Adipose tissue (tissue), 3 donors: ENCODE results near the gene MESP2. TPM values are rescaled to one million over a fixed set of nuclear protein-coding genes. Genes with fewer than 3 reads are reported as not detected.

ENCODE experiments used
- H3K27ac ChIP-seq: one replicate; pipeline ENCODE4 v1.5.1; 2013; ENCODE audit warnings: low read depth, low read length
- WGBS, 3 donors: extraction: QIAGEN DNeasy Blood & Tissue Kit; methylation state at CpG; one replicate each; pipeline ENCODE4 v1.1.7; 2013; 5-methylcytosine and 5-hydroxymethylcytosine counted together
- polyA plus RNA-seq, 3 donors: library from polyadenylated mRNA; stranded (reverse); fragments of 200-250 nt; gene quantifications; one replicate each; pipeline ENCODE4 v1.2.3, GENCODE V29; 2013
- donor health status: healthy with polysubstance abuse.
- donor health status: Bipolar disorder and iron deficiency.
- donor health status: healthy.

Gene MESP2, protein sequence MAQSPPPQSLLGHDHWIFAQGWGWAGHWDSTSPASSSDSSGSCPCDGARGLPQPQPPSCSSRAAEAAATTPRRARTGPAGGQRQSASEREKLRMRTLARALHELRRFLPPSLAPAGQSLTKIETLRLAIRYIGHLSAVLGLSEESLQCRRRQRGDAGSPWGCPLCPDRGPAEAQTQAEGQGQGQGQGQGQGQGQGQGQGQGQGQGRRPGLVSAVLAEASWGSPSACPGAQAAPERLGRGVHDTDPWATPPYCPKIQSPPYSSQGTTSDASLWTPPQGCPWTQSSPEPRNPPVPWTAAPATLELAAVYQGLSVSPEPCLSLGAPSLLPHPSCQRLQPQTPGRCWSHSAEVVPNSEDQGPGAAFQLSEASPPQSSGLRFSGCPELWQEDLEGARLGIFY
- polyA plus RNA-seq: 1 to 10 TPM in 1 of 3 donors, under 1 TPM in 2; 0.21 to 1.5 (median 0.39) TPM

DNA sequence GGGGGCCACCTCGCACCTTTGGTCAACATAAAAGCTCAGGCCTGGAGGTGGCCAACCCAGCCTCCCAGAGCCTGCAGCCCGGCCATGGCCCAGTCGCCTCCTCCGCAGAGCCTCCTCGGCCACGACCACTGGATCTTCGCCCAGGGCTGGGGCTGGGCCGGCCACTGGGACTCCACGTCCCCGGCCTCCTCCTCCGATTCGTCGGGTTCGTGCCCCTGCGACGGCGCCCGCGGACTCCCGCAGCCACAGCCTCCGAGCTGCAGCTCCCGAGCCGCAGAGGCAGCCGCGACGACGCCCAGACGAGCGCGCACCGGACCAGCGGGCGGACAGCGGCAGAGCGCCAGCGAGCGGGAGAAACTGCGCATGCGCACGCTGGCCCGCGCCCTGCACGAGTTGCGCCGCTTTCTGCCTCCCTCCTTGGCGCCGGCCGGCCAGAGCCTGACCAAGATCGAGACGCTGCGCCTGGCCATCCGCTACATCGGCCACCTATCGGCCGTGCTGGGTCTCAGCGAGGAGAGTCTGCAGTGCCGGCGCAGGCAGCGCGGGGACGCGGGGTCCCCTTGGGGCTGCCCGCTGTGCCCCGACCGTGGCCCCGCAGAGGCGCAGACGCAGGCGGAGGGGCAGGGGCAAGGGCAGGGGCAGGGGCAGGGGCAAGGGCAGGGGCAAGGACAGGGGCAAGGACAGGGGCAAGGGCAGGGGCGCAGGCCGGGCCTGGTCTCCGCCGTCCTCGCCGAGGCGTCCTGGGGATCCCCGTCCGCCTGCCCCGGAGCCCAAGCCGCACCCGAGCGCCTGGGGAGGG is at the start of gene MESP2:
Gene MESP2 (plus strand): TSS at position 59 of the 799 bp plus-strand sequence. CDS start 26 bp downstream, at position 85.
- WGBS, 3 donors: 3 to 8% (median 3%) methylated on average over 57 to 82 of the region's 82 CpGs
- no peak within 1 kb of the TSS for H3K27ac ChIP-seq

DNA sequence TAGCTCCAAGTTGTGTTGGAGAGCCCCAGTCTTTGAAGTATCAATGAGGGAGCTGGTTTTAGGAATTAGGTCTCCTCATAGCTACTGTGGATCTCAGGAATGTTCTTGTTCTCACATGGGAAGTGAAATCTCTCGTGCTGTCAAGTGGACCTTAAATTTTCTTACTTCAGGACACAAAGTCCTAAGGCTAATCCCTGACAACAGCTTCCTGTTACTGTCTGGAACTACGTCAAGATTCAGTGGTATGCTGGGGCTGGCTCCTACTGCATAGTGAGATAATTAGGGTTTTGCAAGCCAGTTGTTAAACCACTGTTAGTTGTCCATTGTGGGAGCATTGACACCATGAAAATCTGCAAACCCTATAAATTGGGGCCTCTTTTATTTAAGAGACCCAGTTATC is 47.9 kb upstream of the MESP2 start:
- no peak overlapping the region for H3K27ac ChIP-seq
- WGBS, 3 donors: 27 to 72% (median 39%) methylated on average over 2 of the region's 2 CpGs

- WGBS, 3 donors: 91 to 100% (median 95%) methylated on average over 5 of the region's 5 CpGs
- H3K27ac ChIP-seq: no peak overlapping the region
Measured at GRCh38 chr15:89731275-89731674, 44.9 kb upstream of the MESP2 start.

DNA sequence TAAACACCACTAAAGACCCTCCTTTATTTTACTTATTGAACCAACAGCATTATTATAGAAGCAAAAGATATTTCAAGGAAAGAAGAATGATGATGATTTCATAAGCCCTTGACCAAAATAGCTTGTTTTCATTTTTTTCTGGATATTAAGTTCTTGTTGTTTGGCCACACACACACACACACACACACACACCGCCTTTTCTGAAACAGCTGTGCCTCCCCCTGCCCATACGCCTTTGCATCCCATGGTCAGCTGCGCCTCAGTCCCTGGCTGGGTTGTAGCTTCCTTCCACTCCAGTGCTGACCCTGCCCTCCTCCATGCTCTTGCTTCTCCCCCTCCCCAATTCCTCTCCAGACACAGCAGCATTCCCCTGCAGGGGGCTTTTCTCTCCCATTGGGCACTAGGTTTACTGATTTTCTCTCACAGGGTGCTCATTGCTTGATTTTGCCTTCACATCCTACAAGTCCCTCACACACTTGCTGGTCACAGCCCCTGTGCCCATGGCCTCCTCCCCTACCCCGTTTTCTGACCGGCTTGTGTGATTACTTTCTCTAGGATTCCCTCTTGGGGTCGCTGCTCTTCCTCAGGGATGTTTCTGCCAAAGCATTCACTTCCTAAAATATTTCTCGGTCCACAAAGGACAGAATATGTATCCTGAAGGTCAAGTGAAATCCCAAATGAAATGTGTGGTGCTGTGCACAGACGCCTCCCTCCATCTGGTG is 43.5 kb upstream of the MESP2 start:
- H3K27ac ChIP-seq: no peak overlapping the region
- 52 to 65% (median 59%) methylated on average over 8 of the region's 8 CpGs for WGBS, 3 donors

GRCh38 chr15:89735773-89736172 is 40.4 kb upstream of the MESP2 start:
- 58 to 68% (median 62%) methylated on average over 4 of the region's 4 CpGs for WGBS, 3 donors

DNA sequence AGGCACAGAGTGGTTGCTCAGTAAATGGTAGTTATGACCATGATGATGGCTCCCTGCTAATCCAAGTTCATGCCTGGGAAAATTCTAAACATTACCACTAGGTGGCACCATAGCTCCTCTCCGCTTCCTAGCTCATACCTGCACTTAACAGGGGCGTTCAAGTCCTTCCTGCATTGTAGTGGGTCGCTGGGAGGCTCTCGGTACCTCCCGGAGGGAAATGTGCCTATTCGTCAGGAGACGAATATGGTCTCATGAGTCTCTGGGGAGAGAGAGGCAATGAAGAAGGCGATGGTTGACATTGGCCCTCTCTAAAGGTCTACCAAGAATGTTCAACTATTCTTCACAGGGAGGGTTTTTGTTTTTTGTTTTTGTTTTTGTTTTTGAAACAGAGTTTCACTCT is 36.0 kb upstream of the MESP2 start:
- WGBS, 3 donors: 3 to 5% (median 3%) methylated on average over 8 of the region's 8 CpGs
- no peak overlapping the region for H3K27ac ChIP-seq

More at GRCh38 chr15:89735773-89736172, 40.4 kb upstream of the MESP2 start:
- no peak overlapping the region for H3K27ac ChIP-seq

DNA sequence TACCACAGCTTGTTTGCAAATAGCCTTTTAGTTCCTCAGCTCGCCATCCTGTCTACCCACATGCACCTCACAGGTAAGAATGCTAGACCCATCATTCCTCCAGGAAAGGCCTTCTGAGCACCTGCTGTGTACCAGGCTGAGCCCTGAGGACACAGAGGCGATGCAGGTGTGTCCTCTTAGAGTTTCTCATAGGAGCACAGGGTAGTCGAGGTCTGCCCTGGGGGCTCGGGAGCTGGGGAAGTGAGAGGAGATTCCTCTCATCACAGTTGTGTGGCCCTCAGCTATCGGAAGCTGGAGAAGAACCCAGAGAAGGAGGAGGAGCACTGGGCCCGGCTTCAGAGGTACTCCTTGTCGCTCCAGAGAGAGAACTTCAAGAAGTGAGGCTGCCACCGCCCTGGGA is 33.1 kb upstream of the MESP2 start:
- no peak overlapping the region for H3K27ac ChIP-seq
- 84 to 89% (median 87%) methylated on average over 8 of the region's 8 CpGs for WGBS, 3 donors

- WGBS, 3 donors: 78 to 92% (median 86%) methylated on average over 8 of the region's 8 CpGs
Measured at GRCh38 chr15:89743594-89743993, 32.5 kb upstream of the MESP2 start.

GRCh38 chr15:89745131-89745530 is 31.0 kb upstream of the MESP2 start:
- 76 to 86% (median 82%) methylated on average over 10 to 13 of the region's 13 CpGs for WGBS, 3 donors
- no peak overlapping the region for H3K27ac ChIP-seq

More at GRCh38 chr15:89743594-89743993, 32.5 kb upstream of the MESP2 start:
- H3K27ac ChIP-seq: no peak overlapping the region

DNA sequence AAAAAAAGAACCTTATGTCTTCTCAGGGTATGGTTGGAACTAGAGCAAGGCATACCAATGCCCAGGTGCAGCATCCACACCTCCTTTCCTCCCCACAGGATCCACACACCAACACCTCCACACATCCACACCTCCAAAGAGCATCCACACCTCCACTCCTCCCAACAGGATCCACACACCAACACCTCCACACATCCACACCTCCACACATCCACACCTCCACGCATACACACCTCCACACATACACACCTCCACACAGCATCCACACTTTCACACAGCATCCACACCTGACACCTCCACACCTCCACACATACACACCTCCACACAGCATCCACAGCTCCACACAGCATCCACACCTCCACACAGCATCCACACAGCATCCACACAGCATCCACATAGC is 30.4 kb upstream of the MESP2 start:
- WGBS, 3 donors: 39 to 92% (median 47%) methylated on average over 1 of the region's 1 CpG
- no peak overlapping the region for H3K27ac ChIP-seq

DNA sequence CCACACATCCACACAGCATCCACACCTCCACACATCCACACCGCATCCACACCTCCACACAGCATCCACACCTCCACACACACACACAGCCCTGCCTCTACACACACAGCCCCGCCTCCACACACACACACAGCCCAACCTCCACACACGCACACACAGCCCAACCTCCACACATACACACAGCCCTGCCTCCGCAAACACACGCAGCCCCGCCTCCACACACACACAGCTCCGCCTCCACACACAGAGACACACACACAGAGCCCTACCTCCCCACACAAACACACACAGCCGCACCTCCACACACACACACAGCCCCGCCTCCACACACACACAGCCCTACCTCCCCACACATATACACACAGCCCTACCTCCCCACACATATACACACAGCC is 29.7 kb upstream of the MESP2 start:
- 51 to 88% (median 61%) methylated on average over 9 of the region's 9 CpGs for WGBS, 3 donors
- no peak overlapping the region for H3K27ac ChIP-seq

GRCh38 chr15:89747708-89748682 is 28.1 kb upstream of the MESP2 start:
- no peak overlapping the region for H3K27ac ChIP-seq
- WGBS, 3 donors: 68 to 77% (median 71%) methylated on average over 27 to 28 of the region's 28 CpGs

DNA sequence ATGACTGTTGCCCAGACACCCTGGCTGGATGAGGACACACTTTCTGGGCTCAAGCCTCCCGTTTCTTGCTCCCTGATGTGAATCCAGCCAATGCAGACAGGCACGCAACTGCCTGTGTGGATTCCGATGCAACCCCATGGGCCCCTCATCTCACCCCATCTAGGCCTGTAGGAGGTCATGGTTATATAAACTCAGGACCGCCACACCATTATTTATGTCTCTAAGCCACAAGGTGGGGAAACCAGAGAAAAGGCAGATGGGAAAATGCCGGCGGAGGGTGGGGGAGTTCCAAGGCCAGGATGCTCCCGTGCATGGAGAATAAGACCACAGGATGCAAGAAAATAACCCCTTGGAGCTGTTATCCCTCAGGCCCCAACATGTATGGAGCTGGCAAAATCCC is 27.1 kb upstream of the MESP2 start:
- no peak overlapping the region for H3K27ac ChIP-seq
- WGBS, 3 donors: 83 to 90% (median 85%) methylated on average over 7 of the region's 7 CpGs

DNA sequence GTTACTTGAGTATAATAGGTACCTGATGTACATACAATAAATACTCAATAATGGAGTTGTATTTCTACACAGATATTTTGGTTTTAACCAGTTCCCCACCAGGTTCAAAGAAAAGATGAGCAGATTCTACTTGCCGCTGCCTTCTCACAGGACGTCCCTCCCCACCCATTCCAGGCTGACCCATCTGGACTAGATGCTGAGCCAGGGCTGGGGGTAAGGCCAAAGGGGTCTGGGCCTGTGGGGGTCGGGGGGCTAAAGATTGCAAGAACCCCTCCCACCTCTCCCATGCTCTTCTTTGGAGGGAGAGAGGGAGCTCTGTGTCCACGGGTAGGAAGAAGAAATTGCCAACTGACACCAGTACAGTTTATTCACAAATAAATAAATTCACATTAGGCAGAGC is 26.6 kb upstream of the MESP2 start:
- 72 to 75% (median 74%) methylated on average over 4 of the region's 4 CpGs for WGBS, 3 donors
- H3K27ac ChIP-seq: no peak overlapping the region

- WGBS, 3 donors: 5 to 7% (median 7%) methylated on average over 35 to 41 of the region's 41 CpGs
Measured at GRCh38 chr15:89749951-89750559, 26.1 kb upstream of the MESP2 start.

GRCh38 chr15:89750560-89751542 is 25.3 kb upstream of the MESP2 start, which contains the start of gene MESP1:
Gene MESP1, minus strand, starts transcription at chr15:89751249. Its CDS starts 18 bp downstream, at chr15:89751231.
- H3K27ac ChIP-seq: no peak within 1 kb of the TSS
- 3 to 6% (median 3%) methylated on average over 76 to 114 of the region's 114 CpGs for WGBS, 3 donors

More at GRCh38 chr15:89749951-89750559, 26.1 kb upstream of the MESP2 start:
- no peak overlapping the region for H3K27ac ChIP-seq
